PC-9 (cell line): ENCODE data around the gene CADM1. TPM values are rescaled to one million over a fixed set of nuclear protein-coding genes. Genes with fewer than 3 reads are reported as not detected.

Source experiments
- BruUV-seq: library from RNA; stranded (reverse); fragments of 400-500 nt; replicated peaks from 2 replicates; lab custom pipeline; 2021; lab: Mats Ljungman, UMichigan
- CTCF ChIA-PET: fragments of 300-600 bp; sonication (Branson Sonifier 250); formaldehyde crosslinking; loops from one replicate; lab custom pipeline; 2022; ENCODE audit warnings: antibody characterized with exemption; lab: Charles Lee
- POLR2A ChIA-PET: fragments of 300-600 bp; sonication (Branson Sonifier 250); formaldehyde crosslinking; loops from one replicate; lab custom pipeline; 2022; ENCODE audit warnings: antibody characterized with exemption; ENCODE audit not compliant: unreplicated experiment; lab: Charles Lee
- DNase-seq, 2 experiments: peaks; one replicate each; pipeline versions ENCODE4 v3.0.0 to v3.0.0-alpha.2; 2015 to 2022; ENCODE audit warnings: mixed read lengths in 1 of 2
- H2AFZ ChIP-seq: fragments of 200-600 bp; sonication (generic); 2 replicates; pipeline ENCODE4 v1.8.1; 2017; ENCODE audit warnings: antibody characterized with exemption
- H3F3A ChIP-seq: fragments of 200-600 bp; sonication (generic); 2 replicates; pipeline ENCODE4 v1.8.1; 2017; ENCODE audit warnings: antibody characterized with exemption, mild to moderate bottlenecking, low read depth; ENCODE audit not compliant: insufficient read depth
- H3K27ac ChIP-seq: fragments of 200-600 bp; sonication (generic); 2 replicates; pipeline ENCODE4 v1.6.1; 2016; ENCODE audit warnings: mixed run types
- H3K27me3 ChIP-seq: fragments of 200-600 bp; sonication (generic); 2 replicates; pipeline ENCODE4 v1.6.1; 2016; ENCODE audit warnings: low read depth, mixed run types; ENCODE audit not compliant: insufficient read depth
- H3K36me3 ChIP-seq: fragments of 200-600 bp; sonication (generic); 2 replicates; pipeline ENCODE4 v1.6.1; 2016; ENCODE audit warnings: low read depth, mixed run types
- H3K4me1 ChIP-seq: fragments of 200-600 bp; sonication (generic); replicated peaks from 2 replicates; pipeline ENCODE4 v1.6.1; 2016; ENCODE audit warnings: mixed run types; ENCODE audit not compliant: insufficient read depth
- H3K4me2 ChIP-seq: fragments of 200-600 bp; sonication (generic); 2 replicates; pipeline ENCODE4 v1.6.1; 2017; ENCODE audit warnings: mixed run types
- H3K4me3 ChIP-seq: fragments of 200-600 bp; sonication (generic); 2 replicates; pipeline ENCODE4 v1.6.1; 2016; ENCODE audit warnings: mixed run types
- H3K79me2 ChIP-seq: fragments of 200-600 bp; sonication (generic); 2 replicates; pipeline ENCODE4 v1.6.1; 2017; ENCODE audit warnings: low read depth, mixed run types
- H3K9me2 ChIP-seq: fragments of 200-600 bp; sonication (generic); 2 replicates; pipeline ENCODE4 v1.8.1; 2017; ENCODE audit warnings: mild to moderate bottlenecking; ENCODE audit not compliant: insufficient read depth
- H3K9me3 ChIP-seq: fragments of 200-600 bp; sonication (generic); 2 replicates; pipeline ENCODE4 v1.8.1; 2016; ENCODE audit warnings: low read depth; ENCODE audit not compliant: insufficient read depth
- H4K20me1 ChIP-seq: fragments of 200-600 bp; sonication (generic); 2 replicates; pipeline ENCODE4 v1.8.1; 2017; ENCODE audit not compliant: insufficient read depth
- EZH2 ChIP-seq: fragments of 200-600 bp; sonication (generic); IDR thresholded peaks from 2 replicates; pipeline ENCODE4 v1.8.0; 2017; ENCODE audit warnings: antibody characterized with exemption, low read depth
- intact Hi-C: fragments of 100-400 bp; cut with micrococcal nuclease; formaldehyde crosslinking; loops from one replicate; pipeline ENCODE4 v1.10.0; 2022; ENCODE audit not compliant: unreplicated experiment
- total RNA-seq: library from RNA; stranded (reverse); gene quantifications from 2 replicates; pipeline ENCODE4 v1.2.3, GENCODE V29; 2021
- TF ChIP-seq, protein P1 (sequence below): fragments of 200-600 bp; sonication (generic); conservative IDR thresholded peaks from 2 replicates; pipeline ENCODE4 v1.6.1; 2017; ENCODE audit warnings: mixed run types, antibody characterized with exemption, mild to moderate bottlenecking, moderate library complexity

CADM1 gene
- total RNA-seq, 1 experiment from 2014 or later: not detected

DNA sequence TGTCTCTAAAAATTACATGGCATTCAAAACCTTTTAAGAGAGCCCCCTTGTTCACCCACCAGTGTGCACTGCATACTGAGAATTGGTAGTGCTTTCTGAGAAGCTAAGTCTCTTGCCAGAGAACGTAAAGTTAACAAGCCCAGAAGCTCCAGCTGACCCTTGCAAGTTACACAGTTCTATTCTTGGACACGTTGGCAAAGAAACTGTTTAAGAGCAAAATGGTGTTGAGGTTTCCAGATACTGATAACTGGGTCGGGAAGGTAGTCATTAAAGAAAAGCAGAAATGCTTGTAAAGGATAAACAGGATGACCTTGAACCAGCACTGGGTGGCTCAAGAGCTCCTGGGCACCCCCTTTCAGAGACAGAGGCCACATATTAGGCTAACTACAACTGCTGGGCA lies 284.8 kb downstream of the CADM1 start:
- TF ChIP-seq, protein P1, sequence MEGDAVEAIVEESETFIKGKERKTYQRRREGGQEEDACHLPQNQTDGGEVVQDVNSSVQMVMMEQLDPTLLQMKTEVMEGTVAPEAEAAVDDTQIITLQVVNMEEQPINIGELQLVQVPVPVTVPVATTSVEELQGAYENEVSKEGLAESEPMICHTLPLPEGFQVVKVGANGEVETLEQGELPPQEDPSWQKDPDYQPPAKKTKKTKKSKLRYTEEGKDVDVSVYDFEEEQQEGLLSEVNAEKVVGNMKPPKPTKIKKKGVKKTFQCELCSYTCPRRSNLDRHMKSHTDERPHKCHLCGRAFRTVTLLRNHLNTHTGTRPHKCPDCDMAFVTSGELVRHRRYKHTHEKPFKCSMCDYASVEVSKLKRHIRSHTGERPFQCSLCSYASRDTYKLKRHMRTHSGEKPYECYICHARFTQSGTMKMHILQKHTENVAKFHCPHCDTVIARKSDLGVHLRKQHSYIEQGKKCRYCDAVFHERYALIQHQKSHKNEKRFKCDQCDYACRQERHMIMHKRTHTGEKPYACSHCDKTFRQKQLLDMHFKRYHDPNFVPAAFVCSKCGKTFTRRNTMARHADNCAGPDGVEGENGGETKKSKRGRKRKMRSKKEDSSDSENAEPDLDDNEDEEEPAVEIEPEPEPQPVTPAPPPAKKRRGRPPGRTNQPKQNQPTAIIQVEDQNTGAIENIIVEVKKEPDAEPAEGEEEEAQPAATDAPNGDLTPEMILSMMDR: no peak
- TF ChIP-seq EZH2: no peak
- no peak for DNase-seq
- intact Hi-C loops: no loop called here
- BruUV-seq: no TSS peak
- no peaks in the 10 kb centered on the region for H3K9me2 ChIP-seq
- H3K36me3 ChIP-seq: no peaks in the 10 kb centered on the region
- no peaks in the 10 kb centered on the region for H3K79me2 ChIP-seq
- peaks cover 7% of the 10 kb centered on the region; the same call in 1 of the 2 replicates for H3K27me3 ChIP-seq
- H2AFZ ChIP-seq: no peak overlapping the region
- no peaks in the 10 kb centered on the region for H3F3A ChIP-seq
- H3K4me3 ChIP-seq: no peak overlapping the region
- ChIA-PET POLR2A (no interaction called here), CTCF (no interaction called here)
- H4K20me1 ChIP-seq: no peaks in the 10 kb centered on the region
- H3K4me2 ChIP-seq: no peak overlapping the region
- no peaks in the 10 kb centered on the region for H3K4me1 ChIP-seq
- no peak overlapping the region for H3K27ac ChIP-seq
- H3K9me3 ChIP-seq: no peaks in the 10 kb centered on the region

DNA sequence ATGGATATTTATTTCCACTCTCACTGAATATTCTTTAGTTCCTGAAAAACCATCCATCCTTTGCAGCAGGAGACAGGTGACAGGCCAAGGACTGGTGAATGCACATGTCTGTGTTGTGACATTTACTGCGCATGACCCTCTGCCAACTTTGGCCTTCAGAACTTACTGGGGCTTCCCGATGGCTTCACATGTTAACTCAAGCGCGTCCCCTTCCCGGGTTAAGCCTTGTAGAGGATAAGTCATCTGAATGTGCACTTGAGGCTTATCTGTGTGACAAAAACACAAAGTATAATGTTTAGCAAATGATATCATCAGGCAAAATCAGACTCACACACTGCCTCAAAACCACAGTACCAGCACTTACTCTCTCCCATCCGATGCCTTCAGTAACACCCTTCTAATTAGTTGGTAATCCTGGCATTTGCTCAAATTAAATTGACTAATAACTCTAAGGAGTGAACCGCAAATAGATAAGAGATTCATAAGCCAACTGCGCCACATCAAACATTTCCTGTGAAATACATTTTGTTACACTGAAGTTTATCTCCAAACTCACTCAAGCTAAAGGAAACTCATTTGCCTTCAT lies 286.4 kb downstream of the CADM1 start:
- H2AFZ ChIP-seq: no peak overlapping the region
- H3K9me2 ChIP-seq: no peaks in the 10 kb centered on the region
- H3K4me3 ChIP-seq: no peak overlapping the region
- H4K20me1 ChIP-seq: no peaks in the 10 kb centered on the region
- H3K36me3 ChIP-seq: no peaks in the 10 kb centered on the region
- H3K79me2 ChIP-seq: no peaks in the 10 kb centered on the region
- DNase-seq: no peak
- H3F3A ChIP-seq: no peaks in the 10 kb centered on the region
- ChIA-PET CTCF (no interaction called here), POLR2A (no interaction called here)
- H3K27me3 ChIP-seq: peaks cover 15% of the 10 kb centered on the region
- intact Hi-C loops: no loop called here
- H3K4me2 ChIP-seq: no peak overlapping the region
- BruUV-seq: no TSS peak
- TF ChIP-seq EZH2: no peak
- TF ChIP-seq, protein P1: no peak
- H3K4me1 ChIP-seq: no peaks in the 10 kb centered on the region
- H3K27ac ChIP-seq: no peak overlapping the region
- no peaks in the 10 kb centered on the region for H3K9me3 ChIP-seq

DNA sequence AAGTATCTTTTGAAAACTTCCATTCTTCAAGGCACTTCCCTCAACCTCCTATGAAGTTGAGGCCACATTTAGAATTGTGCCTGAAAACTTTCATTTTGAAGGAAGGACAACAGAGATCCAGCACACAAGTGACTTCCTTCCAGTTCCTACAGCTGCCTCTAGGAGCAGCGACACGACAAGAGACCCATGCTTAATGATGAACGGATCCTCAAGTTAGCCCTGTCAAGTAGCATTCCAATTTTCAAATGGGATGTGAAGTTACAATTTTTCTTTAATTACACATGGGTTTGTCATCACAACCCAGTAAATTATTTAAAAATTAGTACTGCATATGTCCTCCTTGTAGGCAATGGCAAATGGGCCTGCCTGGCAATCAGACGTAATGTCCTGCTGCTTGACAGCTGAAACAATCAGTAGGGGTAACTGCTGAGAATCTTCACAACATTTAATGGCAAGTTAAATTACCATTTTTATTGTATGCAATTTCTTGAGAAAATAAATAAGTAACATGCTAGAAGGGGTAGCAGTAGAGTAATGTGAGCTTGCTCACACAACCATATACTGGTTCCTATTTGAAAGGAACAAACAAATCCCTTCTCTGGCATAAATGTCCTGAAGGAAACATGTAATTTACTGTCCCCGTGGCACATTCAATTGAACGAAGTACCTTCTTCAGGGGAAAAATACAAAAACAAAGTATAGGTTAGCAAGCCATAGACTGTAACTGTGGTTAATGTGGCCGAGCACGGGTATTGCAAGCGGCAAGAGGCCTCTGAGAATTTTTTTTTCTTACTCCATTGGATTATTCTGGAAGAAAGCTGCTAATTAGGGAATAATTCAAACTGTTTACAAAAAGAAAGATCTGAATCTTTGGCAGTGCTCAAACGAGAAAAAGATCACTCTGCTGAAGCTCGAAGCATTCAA lies 288.3 kb downstream of the CADM1 start:
- Histone ChIP-seq H3K4me3 (no peak overlapping the region), H3F3A (no peaks in the 10 kb centered on the region), H3K4me1 (no peaks in the 10 kb centered on the region), H3K9me3 (no peaks in the 10 kb centered on the region), H4K20me1 (no peaks in the 10 kb centered on the region), H3K36me3 (no peaks in the 10 kb centered on the region), H3K27me3 (peaks cover 18% of the 10 kb centered on the region), H3K79me2 (no peaks in the 10 kb centered on the region), H3K9me2 (no peaks in the 10 kb centered on the region), H2AFZ (no peak overlapping the region), H3K4me2 (no peak overlapping the region), H3K27ac (no peak overlapping the region)
- peak in 1 of 2 experiments; percentile 19 for DNase-seq
- TF ChIP-seq EZH2: no peak
- TF ChIP-seq, protein P1: peak; percentile 37; the same call in 1 of the 2 replicates
- no TSS peak for BruUV-seq
- intact Hi-C loops: no loop called here
- POLR2A ChIA-PET: no interaction called here
- CTCF ChIA-PET: no interaction called here
